Keratinocyte (primary cell): ENCODE results near the gene EBF4.

ENCODE experiments used
- CTCF ChIP-seq, 3 experiments: IDR thresholded peaks in 1 of 3; conservative IDR thresholded peaks in 1 of 3; optimal IDR thresholded peaks in 1 of 3; 2 replicates in 2 of 3; 3 replicates in 1 of 3; pipeline versions ENCODE3 to v1.5.1; 2011; ENCODE audit warnings: low read length in 3 of 3, mild to moderate bottlenecking in 3 of 3, moderate library complexity in 2 of 3, control low read depth in 1 of 3, inconsistent platforms in 1 of 3; ENCODE audit not compliant: insufficient read depth in 2 of 3; ENCODE audit errors: extremely low read depth in 1 of 3
- EZH2 ChIP-seq: IDR thresholded peaks from one replicate; pipeline ENCODE4 v1.6.1; 2012; ENCODE audit warnings: inconsistent platforms, mild to moderate bottlenecking, low read length, moderate library complexity

- TF ChIP-seq CTCF (optimal IDR thresholded peaks at IDR 0.05 in 1 of 3, IDR thresholded peaks at IDR 0.05 in 1 of 3, conservative IDR thresholded peaks at IDR 0.05 in 1 of 3; ENCODE audit: extremely low read depth in 1 of 3, insufficient read depth in 2 of 3, low read length in 3 of 3) = no peak
- TF ChIP-seq EZH2 = no peak
Observed at GRCh38 chr20:2687514-2687913, 5.1 kb upstream of the EBF4 start.
